Osteoblast (primary cell): Measurements from ENCODE around the gene SLCO2B1. TPM values are rescaled to one million over a fixed set of nuclear protein-coding genes. Genes with fewer than 3 reads are reported as not detected.

Source experiments
- DNase-seq: peaks from one replicate; pipeline ENCODE4 v3.0.0; 2011; ENCODE audit warnings: low spot score, mixed read lengths; ENCODE audit not compliant: insufficient read length; ENCODE audit errors: missing footprints
- H2AFZ ChIP-seq: 2 replicates; pipeline ENCODE4 v1.6.0; 2011; ENCODE audit warnings: mild to moderate bottlenecking, low read length
- H3K27ac ChIP-seq: 2 replicates; pipeline ENCODE4 v1.5.1; 2011; ENCODE audit warnings: mild to moderate bottlenecking, low read depth, low read length, moderate library complexity
- H3K27me3 ChIP-seq: 2 replicates; pipeline ENCODE4 v1.6.0; 2012; ENCODE audit warnings: mild to moderate bottlenecking, control low read depth, inconsistent platforms, low read length, moderate library complexity; ENCODE audit not compliant: insufficient read depth
- H3K36me3 ChIP-seq: 2 replicates; pipeline ENCODE4 v1.5.1; 2011; ENCODE audit warnings: mild to moderate bottlenecking, low read length, control low read depth, moderate library complexity; ENCODE audit not compliant: insufficient read depth
- H3K4me1 ChIP-seq: 2 replicates; pipeline ENCODE4 v1.5.1; 2011; ENCODE audit warnings: mild to moderate bottlenecking, low read length, control low read depth, moderate library complexity; ENCODE audit not compliant: insufficient read depth
- H3K4me2 ChIP-seq: 2 replicates; pipeline ENCODE4 v1.6.0; 2011; ENCODE audit warnings: mild to moderate bottlenecking, low read length; ENCODE audit not compliant: insufficient read depth
- H3K4me3 ChIP-seq: fragments of 200-600 bp; sonication (generic); 3 replicates; pipeline ENCODE4 v1.5.1; 2012; ENCODE audit warnings: mild to moderate bottlenecking, low read length, inconsistent platforms; ENCODE audit not compliant: insufficient read depth
- H3K79me2 ChIP-seq: 2 replicates; pipeline ENCODE4 v1.6.0; 2012; ENCODE audit warnings: mild to moderate bottlenecking, low read length, control low read depth, inconsistent platforms; ENCODE audit not compliant: insufficient read depth
- H3K9me3 ChIP-seq: 2 replicates; pipeline ENCODE4 v1.5.1; 2011; ENCODE audit warnings: low read depth, low read length, control low read depth
- H4K20me1 ChIP-seq: 2 replicates; pipeline ENCODE4 v1.6.0; 2012; ENCODE audit warnings: mild to moderate bottlenecking, low read length, control low read depth; ENCODE audit not compliant: insufficient read depth
- total RNA-seq: library from RNA; depleted of rRNA; stranded (reverse); fragments of >200 nt; gene quantifications from 2 replicates; pipeline ENCODE4 v1.2.3, GENCODE V29; 2012
- TF ChIP-seq, protein P1 (sequence below): IDR thresholded peaks from 2 replicates; pipeline ENCODE4 v1.5.1; 2011; ENCODE audit warnings: mild to moderate bottlenecking, low read depth, low read length, moderate library complexity; ENCODE audit errors: extremely low read depth

The SLCO2B1 gene
- total RNA-seq, 1 donor: 0.72 TPM

GRCh38 chr11:75204012-75204674 is 53.2 kb downstream of the SLCO2B1 start:
- Histone ChIP-seq H3K4me1 (no peaks in the 10 kb centered on the region), H4K20me1 (no peaks in the 10 kb centered on the region), H3K4me2 (no peak overlapping the region), H2AFZ (no peak overlapping the region), H3K9me3 (no peaks in the 10 kb centered on the region), H3K27ac (no peak overlapping the region), H3K4me3 (no peak overlapping the region), H3K27me3 (peaks cover 10% of the 10 kb centered on the region), H3K79me2 (no peaks in the 10 kb centered on the region), H3K36me3 (no peaks in the 10 kb centered on the region)
- DNase-seq: peak; percentile 52
- TF ChIP-seq, protein P1, sequence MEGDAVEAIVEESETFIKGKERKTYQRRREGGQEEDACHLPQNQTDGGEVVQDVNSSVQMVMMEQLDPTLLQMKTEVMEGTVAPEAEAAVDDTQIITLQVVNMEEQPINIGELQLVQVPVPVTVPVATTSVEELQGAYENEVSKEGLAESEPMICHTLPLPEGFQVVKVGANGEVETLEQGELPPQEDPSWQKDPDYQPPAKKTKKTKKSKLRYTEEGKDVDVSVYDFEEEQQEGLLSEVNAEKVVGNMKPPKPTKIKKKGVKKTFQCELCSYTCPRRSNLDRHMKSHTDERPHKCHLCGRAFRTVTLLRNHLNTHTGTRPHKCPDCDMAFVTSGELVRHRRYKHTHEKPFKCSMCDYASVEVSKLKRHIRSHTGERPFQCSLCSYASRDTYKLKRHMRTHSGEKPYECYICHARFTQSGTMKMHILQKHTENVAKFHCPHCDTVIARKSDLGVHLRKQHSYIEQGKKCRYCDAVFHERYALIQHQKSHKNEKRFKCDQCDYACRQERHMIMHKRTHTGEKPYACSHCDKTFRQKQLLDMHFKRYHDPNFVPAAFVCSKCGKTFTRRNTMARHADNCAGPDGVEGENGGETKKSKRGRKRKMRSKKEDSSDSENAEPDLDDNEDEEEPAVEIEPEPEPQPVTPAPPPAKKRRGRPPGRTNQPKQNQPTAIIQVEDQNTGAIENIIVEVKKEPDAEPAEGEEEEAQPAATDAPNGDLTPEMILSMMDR: no peak

DNA sequence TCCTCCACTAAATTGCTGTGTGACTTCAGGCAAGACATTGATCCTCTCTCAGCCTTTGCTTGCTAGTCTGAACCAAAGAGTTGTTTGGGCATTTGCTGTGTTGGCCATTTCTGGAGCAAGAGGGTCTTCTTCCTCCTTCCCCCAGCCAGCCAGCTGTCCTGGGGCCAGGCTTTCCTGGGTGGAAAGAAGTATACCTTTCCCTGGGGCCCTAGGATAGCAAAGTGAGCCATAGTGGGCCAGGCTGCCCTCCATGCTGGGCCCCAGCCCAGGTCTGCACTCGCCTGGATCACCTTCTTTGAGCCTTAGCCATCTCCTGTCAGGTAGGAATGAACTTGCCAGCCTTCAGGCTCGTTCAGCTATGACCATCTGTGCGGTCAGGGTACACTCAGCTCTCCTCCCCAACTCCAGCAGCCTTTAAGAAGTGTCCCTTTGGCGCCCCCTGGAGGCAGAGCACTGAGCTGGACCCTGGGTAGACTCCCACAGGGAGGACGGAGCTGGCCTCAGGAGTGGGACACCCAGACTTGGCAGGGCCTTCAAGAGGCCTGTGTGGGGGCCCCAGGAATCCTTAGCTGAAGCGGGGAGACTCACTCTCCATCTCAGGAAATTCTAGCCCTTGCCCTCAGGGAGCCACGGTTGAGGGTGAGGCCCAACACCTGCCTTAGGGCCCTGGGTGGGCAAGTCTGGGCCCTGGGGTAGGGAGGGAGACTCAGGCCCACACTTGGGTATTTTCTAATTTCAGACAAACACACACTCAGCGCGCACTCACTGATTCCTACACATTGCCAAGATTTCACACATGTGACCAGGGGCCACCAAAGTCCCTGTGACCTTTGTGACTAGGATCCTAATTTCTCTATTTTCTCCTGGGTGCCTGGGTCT is 54.0 kb downstream of the SLCO2B1 start:
- TF ChIP-seq, protein P1: peak; percentile 93
- Histone ChIP-seq H2AFZ (no peak overlapping the region), H3K36me3 (no peaks in the 10 kb centered on the region), H3K79me2 (no peaks in the 10 kb centered on the region), H3K27ac (no peak overlapping the region), H3K27me3 (peaks cover 10% of the 10 kb centered on the region), H3K9me3 (no peaks in the 10 kb centered on the region), H4K20me1 (no peaks in the 10 kb centered on the region), H3K4me2 (no peak overlapping the region), H3K4me3 (no peak overlapping the region), H3K4me1 (no peaks in the 10 kb centered on the region)
- DNase-seq: peak; percentile 98

DNA sequence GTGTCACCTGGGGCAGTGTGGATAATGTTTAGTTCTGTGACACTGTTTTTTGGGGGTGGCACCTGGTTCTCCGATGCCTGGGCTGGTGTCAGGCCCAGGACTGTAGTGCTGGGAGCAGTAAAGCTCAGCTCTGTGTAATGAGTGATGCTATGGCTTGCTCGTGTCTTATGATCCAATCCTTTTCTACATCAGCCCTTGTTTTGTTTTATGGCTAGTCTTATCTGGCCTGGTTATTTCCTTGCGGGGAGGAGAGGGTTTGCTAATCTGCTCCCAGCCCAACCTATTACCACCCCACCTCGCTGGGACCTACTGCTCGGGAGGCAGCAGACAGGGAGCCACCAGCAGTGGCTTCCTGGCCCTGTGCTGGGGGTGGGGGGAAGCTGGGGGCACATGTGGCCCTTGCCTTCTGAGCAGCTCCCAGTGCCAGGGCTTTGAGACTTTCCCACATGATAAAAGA is 54.7 kb downstream of the SLCO2B1 start:
- no peak overlapping the region for H3K4me2 ChIP-seq

More for the DNA sequence above, 54.7 kb downstream of the SLCO2B1 start:
- Histone ChIP-seq H3K79me2 (no peaks in the 10 kb centered on the region), H3K27ac (no peak overlapping the region), H3K9me3 (no peaks in the 10 kb centered on the region), H2AFZ (no peak overlapping the region), H3K4me3 (no peak overlapping the region), H3K36me3 (no peaks in the 10 kb centered on the region), H4K20me1 (no peaks in the 10 kb centered on the region), H3K27me3 (peaks cover 10% of the 10 kb centered on the region), H3K4me1 (no peaks in the 10 kb centered on the region)
- TF ChIP-seq, protein P1: no peak
- no peak for DNase-seq
